ENCODE data around the gene FAM199X.

Gene FAM199X

GRCh38 chrX:104151037-104151436 lies 15.2 kb upstream of the FAM199X start:
- H3K27ac ChIP-seq (ENCODE audit: low read depth, low read length) = no peak overlapping the region
- H3K4me1 ChIP-seq (ENCODE audit: insufficient read depth, low read length) = peaks cover 4% of the 10 kb centered on the region
- no peaks in the 10 kb centered on the region for H3K9me3 ChIP-seq (ENCODE audit: low read length)
- H3K27me3 ChIP-seq (ENCODE audit: control insufficient read depth in 1 of 2, insufficient read depth in 2 of 2, low read length in 2 of 2) = no peaks in the 10 kb centered on the region
- H3K4me3 ChIP-seq (ENCODE audit: low read depth in 1 of 2, low read length in 2 of 2) = no peak overlapping the region
- H3K36me3 ChIP-seq (ENCODE audit: insufficient read depth, low read length) = no peaks in the 10 kb centered on the region
- no peak overlapping the region for H3K9ac ChIP-seq (ENCODE audit: low read length)

GRCh38 chrX:104156630-104157529 lies 9.4 kb upstream of the FAM199X start, which contains the start of gene SLC25A53:
Gene SLC25A53 (minus strand): TSS chrX:104157009. CDS start chrX:104105257, 51,752 bp downstream.
- Histone ChIP-seq H3K9ac (ENCODE audit: low read length) (peak within 1 kb of the TSS; percentile 64), H3K27me3 (ENCODE audit: control insufficient read depth in 1 of 2, insufficient read depth in 2 of 2, low read length in 2 of 2) (no peaks in the 10 kb centered on the region), H3K36me3 (ENCODE audit: insufficient read depth, low read length) (no peaks in the 10 kb centered on the region)

GRCh38 chrX:104166735-104167436 lies 633 bp downstream of the FAM199X start:
- peak overlapping the region; percentile 58 for H3K27ac ChIP-seq (ENCODE audit: low read depth, low read length)
- peak overlapping the region; percentile 49 for H3K9ac ChIP-seq (ENCODE audit: low read length)
- no peaks in the 10 kb centered on the region for H3K27me3 ChIP-seq (ENCODE audit: control insufficient read depth in 1 of 2, insufficient read depth in 2 of 2, low read length in 2 of 2)
- no peaks in the 10 kb centered on the region for H3K4me1 ChIP-seq (ENCODE audit: insufficient read depth, low read length)
- H3K9me3 ChIP-seq (ENCODE audit: low read length) = no peaks in the 10 kb centered on the region
- peak overlapping the region; percentile 42 to 63 for H3K4me3 ChIP-seq (ENCODE audit: low read depth in 1 of 2, low read length in 2 of 2)
- no peaks in the 10 kb centered on the region for H3K36me3 ChIP-seq (ENCODE audit: insufficient read depth, low read length)

More at GRCh38 chrX:104156630-104157529, 9.4 kb upstream of the FAM199X start, which contains the start of gene SLC25A53:
- Histone ChIP-seq H3K27ac (ENCODE audit: low read depth, low read length) (peak within 1 kb of the TSS; percentile 54), H3K4me3 (ENCODE audit: low read depth in 1 of 2, low read length in 2 of 2) (peak within 1 kb of the TSS; percentile 60 to 61), H3K9me3 (ENCODE audit: low read length) (no peaks in the 10 kb centered on the region), H3K4me1 (ENCODE audit: insufficient read depth, low read length) (peaks cover 4% of the 10 kb centered on the region)

GRCh38 chrX:104168127-104168526 lies 1.9 kb downstream of the FAM199X start:
- Histone ChIP-seq H3K36me3 (ENCODE audit: insufficient read depth, low read length) (no peaks in the 10 kb centered on the region), H3K9me3 (ENCODE audit: low read length) (no peaks in the 10 kb centered on the region), H3K27ac (ENCODE audit: low read depth, low read length) (no peak overlapping the region), H3K27me3 (ENCODE audit: control insufficient read depth in 1 of 2, insufficient read depth in 2 of 2, low read length in 2 of 2) (no peaks in the 10 kb centered on the region), H3K9ac (ENCODE audit: low read length) (no peak overlapping the region), H3K4me1 (ENCODE audit: insufficient read depth, low read length) (no peaks in the 10 kb centered on the region), H3K4me3 (ENCODE audit: low read depth in 1 of 2, low read length in 2 of 2) (peak overlapping the region in 1 of 2 donors; percentile 63)

GRCh38 chrX:104172121-104172520 lies 5.9 kb downstream of the FAM199X start:
- Histone ChIP-seq H3K27ac (ENCODE audit: low read depth, low read length) (no peak overlapping the region), H3K4me3 (ENCODE audit: low read depth in 1 of 2, low read length in 2 of 2) (no peak overlapping the region), H3K27me3 (ENCODE audit: control insufficient read depth in 1 of 2, insufficient read depth in 2 of 2, low read length in 2 of 2) (peaks cover 0 to 4% of the 10 kb centered on the region in 2 donors), H3K36me3 (ENCODE audit: insufficient read depth, low read length) (no peaks in the 10 kb centered on the region), H3K9ac (ENCODE audit: low read length) (no peak overlapping the region), H3K9me3 (ENCODE audit: low read length) (no peaks in the 10 kb centered on the region), H3K4me1 (ENCODE audit: insufficient read depth, low read length) (no peaks in the 10 kb centered on the region)

GRCh38 chrX:104172788-104173187 lies 6.5 kb downstream of the FAM199X start:
- Histone ChIP-seq H3K27ac (ENCODE audit: low read depth, low read length) (no peak overlapping the region), H3K9me3 (ENCODE audit: low read length) (no peaks in the 10 kb centered on the region), H3K36me3 (ENCODE audit: insufficient read depth, low read length) (no peaks in the 10 kb centered on the region), H3K27me3 (ENCODE audit: control insufficient read depth in 1 of 2, insufficient read depth in 2 of 2, low read length in 2 of 2) (peaks cover 0 to 4% of the 10 kb centered on the region in 2 donors), H3K4me1 (ENCODE audit: insufficient read depth, low read length) (no peaks in the 10 kb centered on the region), H3K4me3 (ENCODE audit: low read depth in 1 of 2, low read length in 2 of 2) (no peak overlapping the region), H3K9ac (ENCODE audit: low read length) (no peak overlapping the region)

GRCh38 chrX:104173841-104174240 lies 7.6 kb downstream of the FAM199X start:
- Histone ChIP-seq H3K36me3 (ENCODE audit: insufficient read depth, low read length) (no peaks in the 10 kb centered on the region), H3K27ac (ENCODE audit: low read depth, low read length) (no peak overlapping the region), H3K27me3 (ENCODE audit: control insufficient read depth in 1 of 2, insufficient read depth in 2 of 2, low read length in 2 of 2) (peaks cover 0 to 4% of the 10 kb centered on the region in 2 donors), H3K9me3 (ENCODE audit: low read length) (no peaks in the 10 kb centered on the region), H3K4me3 (ENCODE audit: low read depth in 1 of 2, low read length in 2 of 2) (no peak overlapping the region), H3K9ac (ENCODE audit: low read length) (no peak overlapping the region), H3K4me1 (ENCODE audit: insufficient read depth, low read length) (no peaks in the 10 kb centered on the region)

GRCh38 chrX:104183685-104184084 lies 17.4 kb downstream of the FAM199X start:
- no peak overlapping the region for H3K27ac ChIP-seq (ENCODE audit: low read depth, low read length)
- no peaks in the 10 kb centered on the region for H3K4me1 ChIP-seq (ENCODE audit: insufficient read depth, low read length)
- no peaks in the 10 kb centered on the region for H3K27me3 ChIP-seq (ENCODE audit: control insufficient read depth in 1 of 2, insufficient read depth in 2 of 2, low read length in 2 of 2)
- H3K4me3 ChIP-seq (ENCODE audit: low read depth in 1 of 2, low read length in 2 of 2) = no peak overlapping the region
- no peaks in the 10 kb centered on the region for H3K36me3 ChIP-seq (ENCODE audit: insufficient read depth, low read length)
- no peaks in the 10 kb centered on the region for H3K9me3 ChIP-seq (ENCODE audit: low read length)
- H3K9ac ChIP-seq (ENCODE audit: low read length) = no peak overlapping the region

GRCh38 chrX:104187931-104188330 lies 21.7 kb downstream of the FAM199X start:
- no peaks in the 10 kb centered on the region for H3K27me3 ChIP-seq (ENCODE audit: control insufficient read depth in 1 of 2, insufficient read depth in 2 of 2, low read length in 2 of 2)
- no peak overlapping the region for H3K4me3 ChIP-seq (ENCODE audit: low read depth in 1 of 2, low read length in 2 of 2)
- peaks cover 4% of the 10 kb centered on the region for H3K36me3 ChIP-seq (ENCODE audit: insufficient read depth, low read length)
- no peak overlapping the region for H3K27ac ChIP-seq (ENCODE audit: low read depth, low read length)
- H3K9me3 ChIP-seq (ENCODE audit: low read length) = no peaks in the 10 kb centered on the region
- H3K4me1 ChIP-seq (ENCODE audit: insufficient read depth, low read length) = no peaks in the 10 kb centered on the region
- H3K9ac ChIP-seq (ENCODE audit: low read length) = no peak overlapping the region

- Histone ChIP-seq H3K9me3 (ENCODE audit: low read length) (no peaks in the 10 kb centered on the region), H3K27me3 (ENCODE audit: control insufficient read depth in 1 of 2, insufficient read depth in 2 of 2, low read length in 2 of 2) (no peaks in the 10 kb centered on the region), H3K27ac (ENCODE audit: low read depth, low read length) (no peak overlapping the region), H3K36me3 (ENCODE audit: insufficient read depth, low read length) (peaks cover 4% of the 10 kb centered on the region), H3K4me1 (ENCODE audit: insufficient read depth, low read length) (no peaks in the 10 kb centered on the region), H3K9ac (ENCODE audit: low read length) (no peak overlapping the region), H3K4me3 (ENCODE audit: low read depth in 1 of 2, low read length in 2 of 2) (no peak overlapping the region)
Observed at GRCh38 chrX:104189837-104190236, 23.6 kb downstream of the FAM199X start.

GRCh38 chrX:104193485-104193884 lies 27.2 kb downstream of the FAM199X start:
- Histone ChIP-seq H3K9ac (ENCODE audit: low read length) (no peak overlapping the region), H3K36me3 (ENCODE audit: insufficient read depth, low read length) (peaks cover 4% of the 10 kb centered on the region), H3K27me3 (ENCODE audit: control insufficient read depth in 1 of 2, insufficient read depth in 2 of 2, low read length in 2 of 2) (no peaks in the 10 kb centered on the region), H3K4me3 (ENCODE audit: low read depth in 1 of 2, low read length in 2 of 2) (no peak overlapping the region), H3K4me1 (ENCODE audit: insufficient read depth, low read length) (no peaks in the 10 kb centered on the region), H3K9me3 (ENCODE audit: low read length) (no peaks in the 10 kb centered on the region), H3K27ac (ENCODE audit: low read depth, low read length) (no peak overlapping the region)
